Limb (tissue), 2 donors: ENCODE data around the gene SSH3.

Source experiments
- DNase-seq, 2 donors: peaks; one replicate each; pipeline ENCODE4 v3.0.0-alpha.2; 2016; ENCODE audit errors: extremely low spot score in 2 of 2

The SSH3 gene

GRCh38 chr11:67303132-67303834, at the start of gene SSH3:
TSS of gene SSH3 (plus strand) at chr11:67303530. CDS start at chr11:67303626, 96 bp downstream.
- peak; percentile 50 to 67 for DNase-seq

GRCh38 chr11:67253872-67254624, 49.3 kb upstream of the SSH3 start:
- DNase-seq: no peak

GRCh38 chr11:67254798-67255197, 48.5 kb upstream of the SSH3 start:
- no peak for DNase-seq

- DNase-seq: no peak
Observed at GRCh38 chr11:67255353-67255752, 48.0 kb upstream of the SSH3 start.

- no peak for DNase-seq
Observed at GRCh38 chr11:67255864-67256263, 47.5 kb upstream of the SSH3 start.

GRCh38 chr11:67256477-67257135, 46.7 kb upstream of the SSH3 start:
- DNase-seq: no peak

- no peak for DNase-seq
Observed at GRCh38 chr11:67260406-67260805, 42.9 kb upstream of the SSH3 start.

GRCh38 chr11:67260885-67261639, 42.3 kb upstream of the SSH3 start:
- peak in 1 of 2 donors; percentile 77 for DNase-seq

- DNase-seq: no peak
Observed at GRCh38 chr11:67261640-67261945, 41.7 kb upstream of the SSH3 start.

- DNase-seq: peak in 1 of 2 donors; percentile 33
Observed at GRCh38 chr11:67261946-67262681, 41.2 kb upstream of the SSH3 start.

- DNase-seq: peak; percentile 77 to 84
Observed at GRCh38 chr11:67262731-67263675, 40.3 kb upstream of the SSH3 start.

- no peak for DNase-seq
Observed at GRCh38 chr11:67264260-67264659, 39.1 kb upstream of the SSH3 start.

GRCh38 chr11:67264877-67265632, 38.3 kb upstream of the SSH3 start:
- no peak for DNase-seq

GRCh38 chr11:67265633-67266448, 37.5 kb upstream of the SSH3 start:
- DNase-seq: peak; percentile 57 to 86

- DNase-seq: peak in 1 of 2 donors; percentile 62
Observed at GRCh38 chr11:67266449-67267187, 36.7 kb upstream of the SSH3 start, which contains the start of gene GRK2. TSS of gene GRK2 (plus strand) at chr11:67266473. CDS start at chr11:67266700, 227 bp downstream.

- no peak for DNase-seq
Observed at GRCh38 chr11:67267188-67268080, 35.9 kb upstream of the SSH3 start.
